ENCODE data around the gene TSG101. TPM values are rescaled to one million over a fixed set of nuclear protein-coding genes. Genes with fewer than 3 reads are reported as not detected.

Gene TSG101
- total RNA-seq, 1 donor from 2014 or later, result 55.4 TPM

DNA sequence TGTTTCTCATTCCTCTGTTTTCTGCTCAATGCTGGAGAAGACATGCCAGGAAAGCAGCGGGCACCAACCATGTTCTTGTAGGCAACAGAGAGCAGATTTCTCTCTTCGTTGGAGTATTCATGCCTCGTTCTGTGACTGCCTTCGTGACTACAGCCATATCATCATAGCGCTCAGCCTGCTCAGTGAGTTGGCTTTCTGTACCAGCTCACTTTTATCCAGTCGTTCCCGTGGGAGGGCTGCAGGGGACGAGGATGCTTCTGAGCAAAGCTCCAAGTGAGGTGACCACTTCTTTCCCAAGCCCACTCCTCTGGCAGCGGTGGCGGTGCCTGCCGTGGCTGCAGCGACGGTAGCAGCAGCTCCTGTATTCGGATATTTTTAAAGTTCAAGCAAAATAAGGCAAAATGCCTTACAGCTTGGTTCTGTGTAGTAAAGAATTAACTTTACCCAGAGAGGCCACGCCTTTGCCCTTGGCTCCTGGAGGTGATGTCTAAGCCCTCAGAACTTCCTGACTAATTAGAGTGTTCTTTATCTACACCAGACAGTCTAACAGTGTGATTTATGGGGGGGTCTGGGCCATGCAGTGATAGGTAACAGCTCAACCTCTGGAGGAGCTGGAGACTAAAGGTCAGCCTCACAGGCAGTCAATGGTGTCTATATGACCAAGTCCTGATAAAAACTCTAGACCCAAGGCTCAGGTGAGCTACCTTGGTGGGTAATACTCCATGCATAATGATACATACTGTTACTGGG is 35.8 kb downstream of the TSG101 start:
- Mint-ChIP-seq H3K36me3 (ENCODE audit: low read depth) (peaks cover 15% of the 10 kb centered on the region), H3K9me3 (ENCODE audit: low read depth) (no peaks in the 10 kb centered on the region), H3K4me3 (ENCODE audit: unreplicated experiment) (no peak overlapping the region), H3K27me3 (ENCODE audit: low read depth) (no peaks in the 10 kb centered on the region), H3K4me1 (ENCODE audit: low read depth) (peaks cover 19% of the 10 kb centered on the region), H3K27ac (ENCODE audit: unreplicated experiment) (no peak overlapping the region)
- TF ChIP-seq, protein P1, sequence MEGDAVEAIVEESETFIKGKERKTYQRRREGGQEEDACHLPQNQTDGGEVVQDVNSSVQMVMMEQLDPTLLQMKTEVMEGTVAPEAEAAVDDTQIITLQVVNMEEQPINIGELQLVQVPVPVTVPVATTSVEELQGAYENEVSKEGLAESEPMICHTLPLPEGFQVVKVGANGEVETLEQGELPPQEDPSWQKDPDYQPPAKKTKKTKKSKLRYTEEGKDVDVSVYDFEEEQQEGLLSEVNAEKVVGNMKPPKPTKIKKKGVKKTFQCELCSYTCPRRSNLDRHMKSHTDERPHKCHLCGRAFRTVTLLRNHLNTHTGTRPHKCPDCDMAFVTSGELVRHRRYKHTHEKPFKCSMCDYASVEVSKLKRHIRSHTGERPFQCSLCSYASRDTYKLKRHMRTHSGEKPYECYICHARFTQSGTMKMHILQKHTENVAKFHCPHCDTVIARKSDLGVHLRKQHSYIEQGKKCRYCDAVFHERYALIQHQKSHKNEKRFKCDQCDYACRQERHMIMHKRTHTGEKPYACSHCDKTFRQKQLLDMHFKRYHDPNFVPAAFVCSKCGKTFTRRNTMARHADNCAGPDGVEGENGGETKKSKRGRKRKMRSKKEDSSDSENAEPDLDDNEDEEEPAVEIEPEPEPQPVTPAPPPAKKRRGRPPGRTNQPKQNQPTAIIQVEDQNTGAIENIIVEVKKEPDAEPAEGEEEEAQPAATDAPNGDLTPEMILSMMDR (IDR thresholded peaks at IDR 0.05), result no peak
- DNase-seq (ENCODE audit: low spot score), result no peak

DNA sequence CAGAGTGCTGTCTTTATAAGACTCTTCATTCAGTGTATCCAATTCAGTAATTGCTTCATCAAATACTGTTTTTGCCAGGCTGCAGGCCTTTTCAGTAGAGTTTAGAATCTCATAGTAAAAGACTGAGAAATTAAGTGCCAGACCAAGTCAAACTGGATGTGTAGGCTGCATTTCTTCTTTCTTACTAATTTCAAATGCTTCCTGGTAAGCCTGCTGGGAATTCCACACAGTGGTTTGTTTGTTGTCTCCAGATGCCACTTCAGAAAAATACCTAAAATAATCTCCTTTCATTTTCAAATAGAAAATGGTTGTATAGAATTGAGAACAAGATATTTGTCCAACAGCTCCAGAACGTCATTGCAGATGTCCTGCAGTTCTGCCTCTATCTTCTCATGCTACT is 36.4 kb downstream of the TSG101 start:
- TF ChIP-seq, protein P1 (IDR thresholded peaks at IDR 0.05), result no peak
- Mint-ChIP-seq H3K36me3 (ENCODE audit: low read depth) (peaks cover 12% of the 10 kb centered on the region), H3K27ac (ENCODE audit: unreplicated experiment) (no peak overlapping the region), H3K4me3 (ENCODE audit: unreplicated experiment) (no peak overlapping the region), H3K9me3 (ENCODE audit: low read depth) (no peaks in the 10 kb centered on the region), H3K4me1 (ENCODE audit: low read depth) (peaks cover 19% of the 10 kb centered on the region), H3K27me3 (ENCODE audit: low read depth) (no peaks in the 10 kb centered on the region)
- DNase-seq (ENCODE audit: low spot score), result no peak

DNA sequence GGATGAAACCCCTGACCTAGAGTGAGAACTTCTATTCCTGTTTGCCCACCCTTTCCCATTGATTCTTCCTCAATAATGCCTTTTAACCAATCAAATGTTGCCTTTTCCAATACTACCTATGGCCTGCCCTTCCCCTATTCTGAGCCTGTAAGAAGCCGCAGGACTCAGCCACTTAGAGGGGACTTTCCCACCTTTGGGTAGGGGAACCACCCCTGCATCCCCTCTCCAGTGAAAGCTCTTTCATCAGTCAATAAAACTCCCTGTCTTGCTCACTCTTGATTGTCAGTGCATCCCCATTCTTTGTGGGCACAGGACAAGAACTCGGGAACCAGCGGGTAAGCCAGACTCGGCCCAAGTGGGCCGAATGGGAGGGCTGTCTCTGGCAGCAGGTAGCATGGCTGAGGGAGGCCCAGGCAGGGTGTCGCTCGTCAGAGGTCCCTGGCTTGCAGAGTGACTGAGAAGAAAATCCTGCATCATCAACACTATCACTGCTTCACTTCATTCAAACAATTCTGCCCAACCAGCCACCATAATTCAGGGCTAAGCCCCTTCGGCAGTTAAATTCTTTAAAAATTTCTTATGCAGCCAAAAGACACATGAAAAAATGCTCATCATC is 40.7 kb downstream of the TSG101 start:
- TF ChIP-seq, protein P1 (IDR thresholded peaks at IDR 0.05), result no peak
- H3K4me3 Mint-ChIP-seq (ENCODE audit: unreplicated experiment), result no peak overlapping the region
- no peak for DNase-seq (ENCODE audit: low spot score)
- H3K27ac Mint-ChIP-seq (ENCODE audit: unreplicated experiment), result no peak overlapping the region
- peaks cover 34% of the 10 kb centered on the region for H3K36me3 Mint-ChIP-seq (ENCODE audit: low read depth)
- no peaks in the 10 kb centered on the region for H3K9me3 Mint-ChIP-seq (ENCODE audit: low read depth)
- no peaks in the 10 kb centered on the region for H3K27me3 Mint-ChIP-seq (ENCODE audit: low read depth)
- peaks cover 8% of the 10 kb centered on the region for H3K4me1 Mint-ChIP-seq (ENCODE audit: low read depth)

DNA sequence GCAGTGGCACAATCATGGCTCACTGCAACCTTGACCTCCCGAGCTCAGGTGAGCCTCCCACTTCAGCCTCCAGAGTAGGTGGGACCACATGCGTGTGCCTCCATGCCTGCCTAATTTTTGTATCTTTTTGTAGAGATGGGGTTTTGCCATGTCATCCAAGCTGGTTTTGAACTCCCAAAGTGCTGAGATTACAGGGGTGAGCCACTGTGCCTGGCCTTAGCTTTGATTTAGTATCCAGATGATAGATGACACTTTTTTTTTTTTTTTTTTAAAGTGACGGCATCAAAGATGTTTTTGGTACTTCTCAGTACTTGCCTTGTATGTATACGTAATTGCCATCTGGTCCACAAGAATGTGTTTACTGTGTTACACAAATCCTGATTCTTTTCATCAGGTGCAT is 47.7 kb downstream of the TSG101 start:
- Mint-ChIP-seq H3K9me3 (ENCODE audit: low read depth) (no peaks in the 10 kb centered on the region), H3K4me3 (ENCODE audit: unreplicated experiment) (no peak overlapping the region), H3K36me3 (ENCODE audit: low read depth) (peaks cover 44% of the 10 kb centered on the region), H3K4me1 (ENCODE audit: low read depth) (no peaks in the 10 kb centered on the region), H3K27me3 (ENCODE audit: low read depth) (no peaks in the 10 kb centered on the region), H3K27ac (ENCODE audit: unreplicated experiment) (no peak overlapping the region)
- TF ChIP-seq, protein P1 (IDR thresholded peaks at IDR 0.05), result no peak
- DNase-seq (ENCODE audit: low spot score), result no peak

DNA sequence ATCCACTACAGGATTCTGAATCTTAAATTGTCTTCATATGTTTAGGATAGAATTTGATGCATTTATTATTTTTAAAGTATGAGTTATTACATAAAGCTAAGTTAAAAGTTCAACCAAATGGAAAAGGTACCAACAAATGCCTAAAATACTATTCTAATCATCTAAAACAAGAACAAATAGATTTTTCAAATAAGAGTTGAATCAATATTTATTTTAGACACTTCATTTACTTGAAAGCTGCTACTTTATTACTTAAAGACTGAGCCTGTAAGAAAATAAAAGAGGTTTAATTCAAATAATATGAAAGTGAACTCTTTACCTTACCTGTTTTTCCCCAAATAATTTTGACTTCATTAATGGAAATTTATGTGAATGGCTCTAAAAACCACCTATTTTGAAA is 54.2 kb downstream of the TSG101 start:
- Mint-ChIP-seq H3K9me3 (ENCODE audit: low read depth) (no peaks in the 10 kb centered on the region), H3K36me3 (ENCODE audit: low read depth) (peaks cover 4% of the 10 kb centered on the region), H3K4me3 (ENCODE audit: unreplicated experiment) (no peak overlapping the region), H3K27me3 (ENCODE audit: low read depth) (no peaks in the 10 kb centered on the region), H3K4me1 (ENCODE audit: low read depth) (no peaks in the 10 kb centered on the region), H3K27ac (ENCODE audit: unreplicated experiment) (no peak overlapping the region)
- no peak for DNase-seq (ENCODE audit: low spot score)
- TF ChIP-seq, protein P1 (IDR thresholded peaks at IDR 0.05), result no peak
